ENCODE results near the gene GOLGA6L7.
"Not testable (repeated sequence)": the region's sequence is repeated elsewhere in the genome, so short reads cannot be mapped to it uniquely, and the experiment has no call there.

GOLGA6L7 gene, protein sequence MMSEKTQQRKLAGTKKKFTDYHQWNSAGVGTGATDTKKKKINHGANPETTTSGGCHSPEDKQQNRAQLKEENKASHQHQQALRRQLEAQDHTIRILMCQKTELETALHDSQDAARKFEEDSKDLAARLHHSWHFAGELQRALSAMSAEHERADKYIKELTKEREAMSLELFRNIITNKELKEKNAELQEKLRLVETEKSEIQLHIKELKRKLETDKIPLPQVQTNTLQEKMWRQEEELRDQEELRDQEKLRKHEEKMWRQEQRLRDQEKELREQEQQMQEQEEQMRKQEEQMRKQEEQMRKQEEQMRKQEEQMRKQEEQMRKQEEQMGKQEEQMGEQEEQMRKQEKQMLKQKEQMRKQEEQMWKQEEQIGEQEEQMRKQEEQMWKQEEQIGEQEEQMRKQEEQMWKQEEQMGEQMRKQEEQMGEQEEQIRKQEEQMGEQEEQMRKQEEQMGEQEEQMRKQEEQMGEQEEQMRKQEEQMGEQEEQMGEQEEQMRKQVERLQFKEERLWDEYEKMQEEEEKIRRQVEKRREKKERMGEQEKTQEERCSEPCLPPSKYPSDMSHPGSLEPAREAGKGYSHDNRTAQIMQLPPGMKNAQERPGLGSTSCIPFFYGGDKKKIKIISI

GRCh38 chr15:28848521-28848920 is at the start of gene GOLGA6L7:
GOLGA6L7 (minus strand) TSS chr15:28848644; CDS start chr15:28848549, 95 bp downstream.
- not testable (repeated sequence) for DNase-seq

DNA sequence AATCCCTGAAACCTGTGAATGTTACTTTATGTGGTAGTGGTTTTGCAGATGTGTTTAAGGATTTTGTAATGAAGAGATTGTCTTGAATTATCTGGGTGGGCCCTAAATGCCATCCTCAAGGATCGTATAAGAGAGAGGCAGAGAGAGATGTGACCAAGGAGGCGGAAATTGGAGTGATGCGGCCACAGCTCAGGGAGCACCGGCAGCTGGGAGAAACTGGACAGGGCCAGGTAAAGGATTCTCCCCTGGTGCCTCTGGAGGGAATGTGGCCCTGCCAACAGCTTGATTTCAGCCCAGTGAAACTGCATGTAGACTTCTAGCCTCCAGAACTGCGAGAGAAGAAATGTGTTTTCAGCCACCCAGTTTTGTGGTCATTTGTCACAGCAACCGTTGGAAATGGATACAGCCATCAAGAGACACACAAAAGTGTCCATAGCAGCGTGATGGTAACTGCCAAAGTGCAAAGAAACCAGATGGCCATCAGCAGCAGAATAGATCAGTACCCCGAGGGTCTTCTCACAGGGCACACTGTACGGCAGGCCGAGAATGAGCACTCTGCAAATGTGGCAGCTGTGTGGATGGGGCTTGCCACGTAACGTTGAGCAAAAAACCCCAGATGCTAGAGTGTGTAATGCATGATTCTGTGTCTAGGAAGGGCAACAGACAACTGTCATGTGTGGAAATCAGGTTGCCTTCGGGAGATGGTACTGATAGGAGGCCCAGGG is 49.6 kb upstream of the GOLGA6L7 start:
- DNase-seq: no peak

GRCh38 chr15:28896951-28897350 is 48.5 kb upstream of the GOLGA6L7 start:
- DNase-seq: no peak

DNA sequence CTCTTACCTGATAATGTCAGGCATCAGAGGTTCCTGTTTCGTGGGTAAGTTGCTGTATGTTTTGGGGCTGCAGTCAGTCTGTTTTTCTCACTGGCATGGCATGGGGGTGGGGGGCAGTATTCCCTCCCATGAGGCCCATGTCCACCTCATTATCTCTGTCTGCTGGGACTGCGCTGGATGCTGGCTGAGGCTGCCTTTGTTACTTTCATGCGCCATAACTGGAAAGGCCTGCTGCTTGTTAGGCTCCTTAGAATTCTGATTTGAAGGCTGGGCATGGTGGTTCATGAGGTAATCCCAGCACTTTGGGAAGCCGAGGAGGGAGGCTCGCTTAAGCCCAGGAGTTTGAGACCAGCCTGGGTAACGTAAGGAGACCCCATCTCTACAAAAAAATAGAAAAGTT is 47.1 kb upstream of the GOLGA6L7 start:
- DNase-seq: no peak

- no peak for DNase-seq
These were observed 46.7 kb upstream of the GOLGA6L7 start for GRCh38 chr15:28895146-28895545.

GRCh38 chr15:28894631-28895030 is 46.2 kb upstream of the GOLGA6L7 start:
- no peak for DNase-seq

GRCh38 chr15:28892789-28893610 is 44.6 kb upstream of the GOLGA6L7 start:
- peak; percentile 32 for DNase-seq

GRCh38 chr15:28891588-28891987 is 43.1 kb upstream of the GOLGA6L7 start:
- no peak for DNase-seq

GRCh38 chr15:28890711-28891495 is 42.5 kb upstream of the GOLGA6L7 start:
- no peak for DNase-seq

DNA sequence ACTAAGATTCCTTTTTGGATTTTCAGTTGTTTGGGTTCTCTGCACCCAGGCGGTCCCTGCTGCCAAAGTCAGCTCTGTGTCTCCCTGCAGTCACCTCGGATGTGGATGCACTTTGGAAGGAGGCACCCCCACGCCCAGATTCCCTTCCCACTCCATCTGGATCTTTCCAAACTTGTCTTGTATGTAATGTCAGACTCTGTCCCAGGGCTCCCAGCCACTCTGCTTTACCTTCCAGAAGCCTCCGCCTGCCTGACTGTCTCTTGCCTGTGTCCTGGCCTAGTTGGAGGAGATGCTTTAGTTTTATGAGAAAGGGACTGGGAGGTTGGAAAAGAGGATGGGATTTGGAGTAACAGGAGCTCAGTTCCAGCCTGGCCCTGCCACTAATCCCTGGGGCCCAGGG is 41.8 kb upstream of the GOLGA6L7 start:
- not testable (repeated sequence) for DNase-seq

GRCh38 chr15:28889871-28890270 is 41.4 kb upstream of the GOLGA6L7 start:
- not testable (repeated sequence) for DNase-seq

DNA sequence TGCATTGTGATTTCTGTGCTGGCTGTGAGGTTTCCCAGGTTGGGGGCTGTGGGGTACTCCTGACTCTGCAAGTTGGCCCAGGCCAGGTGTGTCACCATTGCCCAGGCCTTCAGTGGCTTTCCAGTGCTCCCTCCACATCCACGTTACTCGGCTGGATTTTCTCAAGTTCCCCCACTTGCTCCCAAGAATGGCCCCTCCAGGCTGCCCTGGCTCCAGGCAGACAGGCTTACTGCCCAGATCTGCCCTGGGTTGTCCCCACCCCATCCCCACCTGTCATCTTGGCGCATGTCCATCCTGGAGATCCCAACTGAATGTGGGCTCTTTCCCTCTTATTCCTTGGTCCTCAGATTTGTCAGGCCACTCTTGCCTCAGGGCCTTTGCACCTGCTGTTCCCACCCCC is 40.9 kb upstream of the GOLGA6L7 start:
- no peak for DNase-seq

DNA sequence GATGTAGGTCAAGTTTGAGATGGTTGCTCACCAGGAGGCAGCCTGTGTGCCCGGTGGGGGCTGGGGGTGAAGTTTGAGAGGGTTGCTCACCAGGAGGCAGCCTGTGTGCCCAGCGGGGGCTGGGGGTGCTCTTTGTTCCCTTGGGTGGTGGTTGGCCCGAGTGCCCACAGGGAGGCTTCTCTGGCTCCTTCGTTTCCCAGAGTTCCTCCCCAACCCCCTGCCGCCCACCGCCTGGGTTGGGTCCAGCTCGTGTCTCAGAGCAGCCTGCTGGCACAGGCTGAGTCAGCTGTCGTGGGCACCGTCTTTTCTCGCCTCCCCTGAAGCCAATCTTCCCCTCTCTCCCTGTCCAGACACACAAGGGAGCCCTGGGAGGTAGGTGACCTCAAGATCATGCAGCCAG is 40.5 kb upstream of the GOLGA6L7 start:
- DNase-seq: no peak

DNA sequence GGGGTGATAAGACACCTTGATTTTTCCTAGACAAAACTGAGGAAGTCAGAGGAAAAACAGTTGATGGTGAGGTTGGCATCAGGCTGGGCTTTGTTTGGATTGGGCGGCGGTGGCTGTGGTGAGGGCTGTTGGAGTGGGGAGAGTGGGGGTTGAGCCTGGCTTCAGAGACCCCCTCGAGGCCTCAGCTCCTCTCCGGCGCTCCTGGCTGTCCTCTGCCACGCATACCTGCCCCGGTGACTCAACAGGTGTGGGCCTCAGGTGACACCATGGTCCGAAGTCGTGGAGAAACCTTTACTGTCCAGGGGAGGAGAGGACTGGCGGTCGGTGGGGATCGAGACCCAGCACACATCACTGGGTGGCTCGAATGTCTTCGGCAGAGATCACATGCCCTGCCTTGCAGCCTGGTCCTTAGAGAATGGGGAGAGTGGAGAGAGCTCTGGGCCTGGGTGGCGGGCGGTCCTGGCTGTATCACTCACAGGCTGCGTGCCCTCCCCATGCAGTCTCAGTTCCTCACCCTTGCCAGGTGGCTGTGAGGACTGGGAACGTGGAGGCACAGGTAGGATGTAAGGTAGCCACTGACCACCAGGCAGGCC is 40.0 kb upstream of the GOLGA6L7 start:
- DNase-seq: no peak

GRCh38 chr15:28887339-28888174 is 39.1 kb upstream of the GOLGA6L7 start:
- no peak for DNase-seq

- DNase-seq: peak; percentile 10
These were observed 38.2 kb upstream of the GOLGA6L7 start for GRCh38 chr15:28886431-28887338.

DNA sequence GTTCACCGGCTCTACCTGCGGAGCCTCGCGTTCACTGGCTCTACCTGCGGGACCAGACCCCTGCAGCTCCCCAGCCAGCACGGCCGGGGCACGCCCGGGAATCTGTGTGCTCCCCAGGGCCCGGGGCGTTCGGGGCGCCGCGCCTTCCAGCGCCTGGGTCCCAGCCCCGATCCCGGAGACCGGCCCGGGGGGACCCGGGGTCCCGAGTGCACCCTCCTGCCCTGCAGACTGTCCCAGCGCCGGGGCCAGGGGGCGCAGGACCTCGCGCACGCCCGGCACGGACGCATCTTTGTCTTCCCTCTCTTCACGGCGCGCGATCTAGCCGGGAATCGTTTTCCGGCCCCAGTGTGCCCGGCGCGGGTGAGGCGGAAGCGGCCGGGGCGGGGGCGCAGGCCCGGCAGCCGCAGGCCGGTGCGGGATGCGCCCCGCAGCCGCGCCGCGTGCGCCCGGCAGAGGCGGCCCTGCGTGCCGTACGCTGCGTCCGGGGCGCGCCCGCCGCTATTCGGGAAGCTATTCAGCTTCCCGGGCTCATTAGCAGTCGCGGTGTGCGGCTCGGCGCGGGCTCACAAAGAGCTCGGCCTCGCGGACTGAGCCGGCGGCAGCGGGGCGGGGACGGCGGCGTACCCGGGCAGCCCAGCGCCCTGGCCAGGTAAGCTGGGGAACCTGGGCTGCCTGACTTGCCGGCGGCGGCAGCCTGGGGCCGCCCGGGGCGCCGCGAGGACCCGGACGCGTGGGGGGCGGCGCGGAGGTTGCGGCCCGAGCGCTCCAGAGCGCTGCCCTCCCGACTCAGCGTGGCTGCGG is 37.4 kb upstream of the GOLGA6L7 start, which contains the start of gene APBA2:
APBA2 (plus strand) TSS at position 345 of the 801 bp plus-strand sequence. CDS start 167,911 bp downstream, outside the sequence.
- DNase-seq: peak; percentile 18

DNA sequence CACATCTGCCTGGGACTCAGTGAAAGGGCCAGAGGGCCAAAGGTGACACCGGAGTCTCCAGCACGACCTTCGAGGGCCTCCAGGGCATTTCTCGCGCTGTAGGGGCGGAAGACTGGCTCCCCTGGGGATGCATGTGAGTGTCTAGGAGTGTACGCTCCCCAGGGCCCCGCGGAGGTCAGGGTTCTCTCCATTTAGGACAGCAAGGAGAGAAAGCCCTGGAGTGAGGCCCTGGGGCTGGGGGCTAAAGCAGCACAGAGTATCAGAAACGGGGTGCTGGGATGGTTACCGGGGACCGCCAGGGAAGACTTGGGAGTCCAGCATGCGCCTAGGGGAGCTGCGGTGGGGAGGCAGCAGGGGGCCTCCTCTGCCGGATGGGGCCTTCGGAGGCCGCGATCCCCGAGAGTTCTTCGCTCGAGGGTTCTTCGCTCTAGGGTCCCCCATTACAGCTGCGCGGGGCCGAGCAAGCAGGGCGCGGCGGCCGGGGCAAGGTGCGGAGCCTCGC is 36.7 kb upstream of the GOLGA6L7 start:
- DNase-seq: peak; percentile 6

Data from DMS79 treated with DMSO at 0.1 percent for 48 hours (cell line).